HG03025 (cell line): ENCODE results near the gene FAM111B.

Experiments
- ATAC-seq: cut with Tn5 transposase; IDR thresholded peaks from one replicate; pipeline ENCODE4 v1.9.1; 2021; ENCODE audit warnings: mild to moderate bottlenecking, moderate library complexity; ENCODE audit not compliant: unreplicated experiment, low FRiP score

Gene FAM111B

GRCh38 chr11:59151761-59152160 lies 44.7 kb downstream of the FAM111B start:
- peak; percentile 76 for ATAC-seq

GRCh38 chr11:59152312-59152951 lies 45.4 kb downstream of the FAM111B start:
- ATAC-seq, result peak; percentile 86

GRCh38 chr11:59154610-59155009 lies 47.6 kb downstream of the FAM111B start:
- no peak for ATAC-seq

- no peak for ATAC-seq
Measured at GRCh38 chr11:59157433-59157832, 50.4 kb downstream of the FAM111B start.

- ATAC-seq, result peak; percentile 90
Measured at GRCh38 chr11:59158206-59159068, 51.4 kb downstream of the FAM111B start.

GRCh38 chr11:59164028-59164427 lies 57.0 kb downstream of the FAM111B start:
- no peak for ATAC-seq

- peak; percentile 79 for ATAC-seq
Measured at GRCh38 chr11:59171508-59172322, 64.7 kb downstream of the FAM111B start, which contains the start of gene DTX4. Gene DTX4, plus strand, starts transcription at chr11:59172132. Its CDS starts 464 bp downstream, at chr11:59172596.

- ATAC-seq, result peak; percentile 36
Measured at GRCh38 chr11:59172345-59173079, 65.5 kb downstream of the FAM111B start.

- peak; percentile 8 for ATAC-seq
Measured at GRCh38 chr11:59173080-59173963, 66.3 kb downstream of the FAM111B start.

- ATAC-seq, result no peak
Measured at GRCh38 chr11:59173964-59174663, 67.1 kb downstream of the FAM111B start.

GRCh38 chr11:59174664-59175033 lies 67.6 kb downstream of the FAM111B start:
- no peak for ATAC-seq

GRCh38 chr11:59175091-59175501 lies 68.1 kb downstream of the FAM111B start:
- ATAC-seq, result no peak

GRCh38 chr11:59176330-59176729 lies 69.3 kb downstream of the FAM111B start:
- ATAC-seq, result no peak
